A549 (cell line): ENCODE measurements around the gene NCAPD3. TPM values are rescaled to one million over a fixed set of nuclear protein-coding genes. Genes with fewer than 3 reads are reported as not detected.

Experiments used
- ATAC-seq, 2 experiments: fragments of 200-7000 bp in 1 of 2; fragments of >200 bp in 1 of 2; cut with Nextera tagmentation in 1 of 2; cut with Tn5 transposase in 1 of 2; 3 replicates each; pipeline versions ENCODE4 v1.8.0 to v1.9.1; 2018 to 2020; ENCODE audit warnings: mild to moderate bottlenecking in 1 of 2, moderate library complexity in 1 of 2
- CTCF ChIA-PET: fragments of 300-600 bp; sonication (Branson Sonifier 250); formaldehyde crosslinking; extraction: SDS; loops from one replicate; lab custom pipeline; 2021; ENCODE audit warnings: antibody characterized with exemption, inconsistent platforms; lab: Yijun Ruan, JAX
- POLR2A ChIA-PET: fragments of 350-600 bp; formaldehyde crosslinking; extraction: SDS; loops from one replicate; lab custom pipeline; 2021; ENCODE audit warnings: antibody characterized with exemption, inconsistent platforms; lab: Yijun Ruan, JAX
- DNase-seq, 2 experiments: peaks; one replicate each; pipeline versions ENCODE4 v3.0.0 to v3.0.0-alpha.2; 2011 to 2016; ENCODE audit warnings: low read depth in 1 of 2, low spot score in 1 of 2
- FAIRE-seq: peaks from 2 replicates; lab custom pipeline; 2011; peaks lifted over from hg19 to GRCh38; lab: Jason Lieb, UNC
- H3K27ac ChIP-seq, 2 experiments: fragments of >200 bp; sonication (Bioruptor Twin); formaldehyde crosslinking; 3 replicates each; pipeline ENCODE4 v1.5.1; 2016 to 2017
- H3K4me1 ChIP-seq: fragments of >200 bp; sonication (Bioruptor Twin); formaldehyde crosslinking; 3 replicates; pipeline ENCODE4 v1.6.1; 2016
- H3K4me2 ChIP-seq: fragments of >200 bp; sonication (Bioruptor Twin); formaldehyde crosslinking; 3 replicates; pipeline ENCODE4 v1.6.1; 2016
- H3K4me3 ChIP-seq: fragments of >200 bp; sonication (Bioruptor Twin); formaldehyde crosslinking; 3 replicates; pipeline ENCODE4 v1.5.1; 2016
- H3K9me3 ChIP-seq: fragments of >200 bp; sonication (Bioruptor Twin); formaldehyde crosslinking; 3 replicates; pipeline ENCODE4 v1.6.1; 2016
- BHLHE40 ChIP-seq: IDR thresholded peaks from 2 replicates; pipeline ENCODE4 v1.6.1; 2012; ENCODE audit warnings: low read depth, low read length, inconsistent platforms
- CBX8 ChIP-seq: fragments of 200-600 bp; sonication (generic); IDR thresholded peaks from 2 replicates; pipeline ENCODE4 v1.6.1; 2016
- CHD2 ChIP-seq: fragments of 150-350 bp; IDR thresholded peaks from 2 replicates; pipeline ENCODE4 v1.6.1; 2014; ENCODE audit warnings: low read length; ENCODE audit not compliant: partially characterized antibody
- ESRRA ChIP-seq: fragments of 150-350 bp; IDR thresholded peaks from 2 replicates; pipeline ENCODE4 v1.6.1; 2014; ENCODE audit warnings: mild to moderate bottlenecking, low read length, borderline replicate concordance
- GATA3 ChIP-seq: IDR thresholded peaks from 2 replicates; pipeline ENCODE4 v1.6.1; 2012; ENCODE audit warnings: borderline replicate concordance
- HOXB5 ChIP-seq: fragments of 250-450 bp; sonication (Bioruptor Pico); IDR thresholded peaks from 2 replicates; pipeline ENCODE4 v1.5.0; 2020; ENCODE audit warnings: mild to moderate bottlenecking, moderate library complexity
- JUN ChIP-seq, 2 experiments: fragments of >200 bp; sonication (Bioruptor Twin); formaldehyde crosslinking; IDR thresholded peaks; 2 replicates in 1 of 2; 3 replicates in 1 of 2; pipeline ENCODE4 v1.6.1; 2016 to 2017
- KDM1A ChIP-seq: fragments of 200-600 bp; sonication (generic); IDR thresholded peaks from 2 replicates; pipeline ENCODE4 v1.6.1; 2016; ENCODE audit warnings: low read depth, mild to moderate bottlenecking
- PHF8 ChIP-seq: fragments of 200-600 bp; sonication (generic); IDR thresholded peaks from 2 replicates; pipeline ENCODE4 v1.6.1; 2016; ENCODE audit warnings: low read depth, mild to moderate bottlenecking, antibody characterized with exemption, moderate library complexity, borderline replicate concordance
- POLR2A ChIP-seq: IDR thresholded peaks from 2 replicates; pipeline ENCODE4 v1.6.1; 2012; ENCODE audit warnings: mild to moderate bottlenecking, low read length
- RAD21 ChIP-seq, 2 experiments: fragments of >200 bp in 1 of 2; sonication (Bioruptor Twin) in 1 of 2; formaldehyde crosslinking in 1 of 2; IDR thresholded peaks in 1 of 2; conservative IDR thresholded peaks in 1 of 2; 2 replicates in 1 of 2; 3 replicates in 1 of 2; pipeline ENCODE4 v1.6.1; 2012 to 2018; ENCODE audit warnings: inconsistent platforms in 1 of 2
- SREBF2 ChIP-seq: fragments of 450-650 bp; IDR thresholded peaks from 2 replicates; pipeline ENCODE4 v1.6.1; 2014; ENCODE audit warnings: mild to moderate bottlenecking, moderate library complexity
- USF2 ChIP-seq: fragments of 450-650 bp; IDR thresholded peaks from 2 replicates; pipeline ENCODE4 v1.6.1; 2014; ENCODE audit warnings: antibody characterized with exemption
- ZFP36 ChIP-seq: fragments of 450-650 bp; IDR thresholded peaks from 2 replicates; pipeline ENCODE4 v1.6.1; 2014; ENCODE audit warnings: borderline replicate concordance; ENCODE audit not compliant: partially characterized antibody
- ZNF302 ChIP-seq: fragments of 250-450 bp; sonication (Bioruptor Pico); IDR thresholded peaks from 2 replicates; pipeline ENCODE4 v1.9.0; 2021; ENCODE audit warnings: inconsistent platforms, mild to moderate bottlenecking, moderate library complexity
- ZSCAN20 ChIP-seq: fragments of 250-450 bp; sonication (Bioruptor Pico); IDR thresholded peaks from 2 replicates; pipeline ENCODE4 v1.8.0; 2022; ENCODE audit warnings: mild to moderate bottlenecking, moderate library complexity
- WGBS: methylation state at CpG from one replicate; pipeline ENCODE4 v1.1.6; 2017; ENCODE audit errors: missing lambda C conversion rate; 5-methylcytosine and 5-hydroxymethylcytosine counted together
- polyA plus RNA-seq, 4 experiments: library from polyadenylated mRNA; depleted of rRNA in 3 of 4; stranded (reverse); fragments of >200 nt; fragmentation: RNase III in 1 of 4; extraction: RNeasy Plus Mini Kit Qiagen cat#74134 plus additional on column Dnase treatment in 1 of 4; gene quantifications; 2 replicates in 3 of 4; 3 replicates in 1 of 4; pipeline ENCODE4 v1.2.3, GENCODE V29; 2011 to 2017
- TF ChIP-seq, protein P1 (sequence below): fragments of >200 bp; sonication (Bioruptor Twin); formaldehyde crosslinking; IDR thresholded peaks from 3 replicates; pipeline ENCODE4 v1.5.1; 2016
- TF ChIP-seq, protein P2 (sequence below): fragments of >200 bp; sonication (Bioruptor Twin); formaldehyde crosslinking; IDR thresholded peaks from 3 replicates; pipeline ENCODE4 v1.6.1; 2016
- TF ChIP-seq, protein P3 (sequence below): fragments of 150-350 bp; IDR thresholded peaks from 2 replicates; pipeline ENCODE4 v1.6.1; 2014; ENCODE audit warnings: low read depth, mild to moderate bottlenecking, low read length

The NCAPD3 gene
- polyA plus RNA-seq, 2 of the 4 experiments (the other 2 are of a cell fraction): 26.6 to 36.0 TPM

DNA sequence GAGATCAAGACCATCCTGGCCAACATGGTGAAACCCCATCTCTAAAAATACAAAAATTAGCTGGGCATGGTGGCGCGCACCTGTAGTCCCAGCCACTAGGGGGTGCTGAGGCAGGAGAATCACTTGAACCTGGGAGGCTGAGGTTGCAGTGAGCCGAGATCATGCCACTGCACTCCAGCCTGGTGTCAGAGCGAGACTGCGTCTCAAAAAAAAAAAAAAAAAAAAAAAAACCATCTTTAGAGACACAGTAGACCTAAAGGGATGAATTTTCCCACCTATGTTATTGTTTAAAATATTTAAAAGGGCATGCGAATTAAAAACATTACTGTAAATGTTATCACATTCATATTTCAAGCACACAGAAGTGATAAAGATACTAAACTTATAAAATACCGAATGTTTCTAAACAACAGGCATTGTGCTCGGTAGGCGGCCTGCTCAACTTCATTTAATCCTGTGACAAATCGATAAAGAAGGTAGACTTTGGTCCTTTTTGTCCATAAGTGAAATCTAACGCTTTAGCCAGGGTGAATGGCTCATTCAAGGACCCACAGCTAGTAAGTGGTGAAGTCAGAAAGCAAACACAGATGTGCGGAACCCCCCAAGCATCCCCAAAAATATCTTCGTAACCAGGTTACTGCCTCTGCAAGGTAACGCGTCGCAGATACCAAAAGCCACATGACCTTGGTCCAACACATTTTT is 16.1 kb downstream of the NCAPD3 start:
- Histone ChIP-seq H3K27ac (no peak overlapping the region), H3K4me3 (no peak overlapping the region), H3K9me3 (no peaks in the 10 kb centered on the region), H3K4me2 (no peak overlapping the region), H3K4me1 (no peaks in the 10 kb centered on the region)
- TF ChIP-seq JUN (IDR thresholded peaks at IDR 0.05) (no peak), RAD21 (conservative IDR thresholded peaks at IDR 0.05 in 1 of 2, IDR thresholded peaks at IDR 0.05 in 1 of 2) (0 out of 5 replicates have a peak, but pooled peaks of 1 of the 2 experiments have one; percentile 19)
- TF ChIP-seq, protein P1, sequence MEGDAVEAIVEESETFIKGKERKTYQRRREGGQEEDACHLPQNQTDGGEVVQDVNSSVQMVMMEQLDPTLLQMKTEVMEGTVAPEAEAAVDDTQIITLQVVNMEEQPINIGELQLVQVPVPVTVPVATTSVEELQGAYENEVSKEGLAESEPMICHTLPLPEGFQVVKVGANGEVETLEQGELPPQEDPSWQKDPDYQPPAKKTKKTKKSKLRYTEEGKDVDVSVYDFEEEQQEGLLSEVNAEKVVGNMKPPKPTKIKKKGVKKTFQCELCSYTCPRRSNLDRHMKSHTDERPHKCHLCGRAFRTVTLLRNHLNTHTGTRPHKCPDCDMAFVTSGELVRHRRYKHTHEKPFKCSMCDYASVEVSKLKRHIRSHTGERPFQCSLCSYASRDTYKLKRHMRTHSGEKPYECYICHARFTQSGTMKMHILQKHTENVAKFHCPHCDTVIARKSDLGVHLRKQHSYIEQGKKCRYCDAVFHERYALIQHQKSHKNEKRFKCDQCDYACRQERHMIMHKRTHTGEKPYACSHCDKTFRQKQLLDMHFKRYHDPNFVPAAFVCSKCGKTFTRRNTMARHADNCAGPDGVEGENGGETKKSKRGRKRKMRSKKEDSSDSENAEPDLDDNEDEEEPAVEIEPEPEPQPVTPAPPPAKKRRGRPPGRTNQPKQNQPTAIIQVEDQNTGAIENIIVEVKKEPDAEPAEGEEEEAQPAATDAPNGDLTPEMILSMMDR: peak; percentile 52
- FAIRE-seq: no peak
- ATAC-seq: peak in 1 of 2 experiments; percentile 52; a peak in 2 of 6 replicates
- POLR2A ChIA-PET: no interaction called here
- CTCF ChIA-PET: interaction anchor here (0.6 to 2.0 kb wide), 4 partner anchors 9 to 109 kb away, joined by 3 to 6 read pairs (median 4); partner anchors contain the start of gene VPS26B
- 80% methylated on average over 14 of the region's 16 CpGs for WGBS
- DNase-seq: peak in 1 of 2 experiments; percentile 25

GRCh38 chr11:134206185-134206584 is 17.6 kb downstream of the NCAPD3 start:
- ChIA-PET POLR2A (no interaction called here), CTCF (interaction anchor here (1.5 kb wide), 1 partner anchor 38 kb away, joined by 5 read pairs; no protein-coding TSS in a partner anchor)
- FAIRE-seq (no peak), DNase-seq (no peak), ATAC-seq (no peak)
- Histone ChIP-seq H3K4me3 (no peak overlapping the region), H3K27ac (no peak overlapping the region), H3K4me2 (no peak overlapping the region), H3K9me3 (no peaks in the 10 kb centered on the region), H3K4me1 (no peaks in the 10 kb centered on the region)
- WGBS: 96% methylated on average over 5 of the region's 5 CpGs
- TF ChIP-seq POLR2A: no peak
- no peak for TF ChIP-seq ZNF302 (CRISPR knock-in tag)
- no peak for TF ChIP-seq ESRRA
- no peak for TF ChIP-seq GATA3
- TF ChIP-seq BHLHE40: no peak
- TF ChIP-seq CBX8: no peak
- no peak for TF ChIP-seq USF2
- TF ChIP-seq, protein P2, sequence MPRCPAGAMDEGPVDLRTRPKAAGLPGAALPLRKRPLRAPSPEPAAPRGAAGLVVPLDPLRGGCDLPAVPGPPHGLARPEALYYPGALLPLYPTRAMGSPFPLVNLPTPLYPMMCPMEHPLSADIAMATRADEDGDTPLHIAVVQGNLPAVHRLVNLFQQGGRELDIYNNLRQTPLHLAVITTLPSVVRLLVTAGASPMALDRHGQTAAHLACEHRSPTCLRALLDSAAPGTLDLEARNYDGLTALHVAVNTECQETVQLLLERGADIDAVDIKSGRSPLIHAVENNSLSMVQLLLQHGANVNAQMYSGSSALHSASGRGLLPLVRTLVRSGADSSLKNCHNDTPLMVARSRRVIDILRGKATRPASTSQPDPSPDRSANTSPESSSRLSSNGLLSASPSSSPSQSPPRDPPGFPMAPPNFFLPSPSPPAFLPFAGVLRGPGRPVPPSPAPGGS: no peak
- no peak for TF ChIP-seq PHF8
- TF ChIP-seq, protein P3, sequence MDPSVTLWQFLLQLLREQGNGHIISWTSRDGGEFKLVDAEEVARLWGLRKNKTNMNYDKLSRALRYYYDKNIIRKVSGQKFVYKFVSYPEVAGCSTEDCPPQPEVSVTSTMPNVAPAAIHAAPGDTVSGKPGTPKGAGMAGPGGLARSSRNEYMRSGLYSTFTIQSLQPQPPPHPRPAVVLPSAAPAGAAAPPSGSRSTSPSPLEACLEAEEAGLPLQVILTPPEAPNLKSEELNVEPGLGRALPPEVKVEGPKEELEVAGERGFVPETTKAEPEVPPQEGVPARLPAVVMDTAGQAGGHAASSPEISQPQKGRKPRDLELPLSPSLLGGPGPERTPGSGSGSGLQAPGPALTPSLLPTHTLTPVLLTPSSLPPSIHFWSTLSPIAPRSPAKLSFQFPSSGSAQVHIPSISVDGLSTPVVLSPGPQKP: no peak
- TF ChIP-seq KDM1A: no peak
- no peak for TF ChIP-seq SREBF2
- TF ChIP-seq ZFP36: no peak
- TF ChIP-seq CHD2: no peak
- no peak for TF ChIP-seq ZSCAN20 (CRISPR knock-in tag)
- TF ChIP-seq HOXB5 (CRISPR knock-in tag): no peak
